ENCODE data around the gene SH3PXD2A. TPM values are rescaled to one million over a fixed set of nuclear protein-coding genes. Genes with fewer than 3 reads are reported as not detected.

The SH3PXD2A gene
- total and polyA plus RNA-seq, 2 experiments from 2014 or later: 1.8 to 5.0 TPM

- H3K36me3 ChIP-seq (ENCODE audit: insufficient read depth): no peaks in the 10 kb centered on the region
- H3K27me3 ChIP-seq (ENCODE audit: insufficient read depth): peaks cover 18% of the 10 kb centered on the region
- H3K4me1 ChIP-seq (ENCODE audit: insufficient read depth): no peaks in the 10 kb centered on the region
- DNase-seq (ENCODE audit: low spot score): no peak
- H3F3A ChIP-seq (replicated peaks; ENCODE audit: low read depth): no peaks in the 10 kb centered on the region
- no peak overlapping the region for H2AFZ ChIP-seq
- no peaks in the 10 kb centered on the region for H4K20me1 ChIP-seq (replicated peaks; ENCODE audit: insufficient read depth)
- Mint-ChIP-seq H3K27ac (no peak overlapping the region), H3K4me1 (no peaks in the 10 kb centered on the region; the same call in 2 of the 3 replicates), H3K36me3 (ENCODE audit: low read depth) (no peaks in the 10 kb centered on the region), H3K9me3 (no peaks in the 10 kb centered on the region), H3K4me3 (peak overlapping the region; percentile 15; the same call in 1 of the 3 replicates), H3K27me3 (ENCODE audit: insufficient read depth, low read depth, poor library complexity) (peaks cover 18% of the 10 kb centered on the region)
- no peaks in the 10 kb centered on the region for H3K9me2 ChIP-seq (ENCODE audit: insufficient read depth)
- TF ChIP-seq JUNB (IDR thresholded peaks at IDR 0.05; ENCODE audit: unreplicated experiment): no peak
- no peak overlapping the region for H3K27ac ChIP-seq (ENCODE audit: low read depth)
- no peak overlapping the region for H3K4me3 ChIP-seq
- H3K4me2 ChIP-seq: no peak overlapping the region
- H3K79me2 ChIP-seq (replicated peaks; ENCODE audit: insufficient read depth): no peaks in the 10 kb centered on the region
- ATAC-seq: no peak
Observed at GRCh38 chr10:103556383-103557007, 298.9 kb downstream of the SH3PXD2A start.

GRCh38 chr10:103555712-103556111 lies 299.7 kb downstream of the SH3PXD2A start:
- H3K36me3 ChIP-seq (ENCODE audit: insufficient read depth): no peaks in the 10 kb centered on the region
- Mint-ChIP-seq H3K4me3 (peak overlapping the region; percentile 72), H3K4me1 (no peaks in the 10 kb centered on the region; the same call in 2 of the 3 replicates), H3K36me3 (ENCODE audit: low read depth) (no peaks in the 10 kb centered on the region), H3K9me3 (no peaks in the 10 kb centered on the region), H3K27me3 (ENCODE audit: insufficient read depth, low read depth, poor library complexity) (peaks cover 18% of the 10 kb centered on the region), H3K27ac (no peak overlapping the region)
- H3F3A ChIP-seq (replicated peaks; ENCODE audit: low read depth): no peaks in the 10 kb centered on the region
- no peaks in the 10 kb centered on the region for H4K20me1 ChIP-seq (replicated peaks; ENCODE audit: insufficient read depth)
- H3K27me3 ChIP-seq (ENCODE audit: insufficient read depth): peaks cover 18% of the 10 kb centered on the region
- peak overlapping the region; percentile 57 for H3K4me3 ChIP-seq
- no peak for DNase-seq (ENCODE audit: low spot score)
- H3K4me2 ChIP-seq: peak overlapping the region; percentile 83
- ATAC-seq: no peak
- H2AFZ ChIP-seq: peak overlapping the region; percentile 63
- no peaks in the 10 kb centered on the region for H3K4me1 ChIP-seq (ENCODE audit: insufficient read depth)
- no peaks in the 10 kb centered on the region for H3K79me2 ChIP-seq (replicated peaks; ENCODE audit: insufficient read depth)
- no peaks in the 10 kb centered on the region for H3K9me2 ChIP-seq (ENCODE audit: insufficient read depth)
- H3K27ac ChIP-seq (ENCODE audit: low read depth): no peak overlapping the region
- no peak for TF ChIP-seq REST (IDR thresholded peaks at IDR 0.05; ENCODE audit: unreplicated experiment)
- TF ChIP-seq NANOG (IDR thresholded peaks at IDR 0.05; ENCODE audit: borderline replicate concordance): no peak
- no peak for TF ChIP-seq STAT1 (IDR thresholded peaks at IDR 0.05; ENCODE audit: unreplicated experiment)
- TF ChIP-seq EZH2 (IDR thresholded peaks at IDR 0.05; ENCODE audit: low read depth, unreplicated experiment): no peak
- TF ChIP-seq ZNF114 (CRISPR knock-in tag; IDR thresholded peaks at IDR 0.05): no peak
- TF ChIP-seq CREB1 (CRISPR knock-in tag; IDR thresholded peaks at IDR 0.05; ENCODE audit: low read depth): no peak
- TF ChIP-seq POLR2AphosphoS5 (IDR thresholded peaks at IDR 0.05; ENCODE audit: low read depth): no peak
- no peak for TF ChIP-seq CTCF (conservative IDR thresholded peaks at IDR 0.05; ENCODE audit: low read depth in 2 of 2)
- no peak for TF ChIP-seq ZNF331 (CRISPR knock-in tag; IDR thresholded peaks at IDR 0.05; ENCODE audit: low read depth)
- no peak for TF ChIP-seq ETS1 (IDR thresholded peaks at IDR 0.05)
- no peak for TF ChIP-seq EZH2phosphoT487 (IDR thresholded peaks at IDR 0.05; ENCODE audit: unreplicated experiment)
